ENCODE measurements around the gene SPATS2. TPM values are rescaled to one million over a fixed set of nuclear protein-coding genes. Genes with fewer than 3 reads are reported as not detected.

SPATS2 gene
- total and polyA plus RNA-seq, 2 donors from 2014 or later: 10.0 to 23.7 TPM

- H3K4me3 ChIP-seq (ENCODE audit: low read length in 3 of 3): no peak overlapping the region
- peaks cover 20% of the 10 kb centered on the region for H3K27me3 ChIP-seq (ENCODE audit: control insufficient read depth, insufficient read depth, low read length)
- H3K4me1 ChIP-seq (ENCODE audit: control insufficient read depth in 2 of 3, insufficient read depth in 2 of 3, low read depth in 1 of 3, low read length in 3 of 3): peaks cover 0 to 3% (median 0%) of the 10 kb centered on the region in 3 donors
- H3K27ac ChIP-seq (ENCODE audit: low read depth in 2 of 2, low read length in 2 of 2): no peak overlapping the region
- intact Hi-C loops (cut with DNase I): no loop called here
- DNase-seq (peak in 1 of 5 donors; percentile 55), FAIRE-seq (no peak)
- H3K9me3 ChIP-seq (ENCODE audit: control insufficient read depth in 2 of 3, insufficient read depth in 1 of 3, low read length in 3 of 3): no peaks in the 10 kb centered on the region
- no peaks in the 10 kb centered on the region for H3K36me3 ChIP-seq (ENCODE audit: control insufficient read depth in 2 of 3, insufficient read depth in 3 of 3, low read length in 3 of 3)
- no peak overlapping the region for H3K9ac ChIP-seq (ENCODE audit: low read length in 3 of 3)
- TF ChIP-seq CTCF (IDR thresholded peaks at IDR 0.05; ENCODE audit: borderline replicate concordance, extremely low read depth, insufficient read depth): no peak
Measured at GRCh38 chr12:49330631-49331379, 36.5 kb upstream of the SPATS2 start.

- no peak overlapping the region for H3K27ac ChIP-seq (ENCODE audit: low read depth in 2 of 2, low read length in 2 of 2)
- H3K27me3 ChIP-seq (ENCODE audit: control insufficient read depth, insufficient read depth, low read length): peaks cover 23% of the 10 kb centered on the region
- TF ChIP-seq CTCF (IDR thresholded peaks at IDR 0.05; ENCODE audit: borderline replicate concordance, extremely low read depth, insufficient read depth): peak; percentile 86
- H3K9ac ChIP-seq (ENCODE audit: low read length in 3 of 3): no peak overlapping the region
- no peaks in the 10 kb centered on the region for H3K36me3 ChIP-seq (ENCODE audit: control insufficient read depth in 2 of 3, insufficient read depth in 3 of 3, low read length in 3 of 3)
- FAIRE-seq (no peak), DNase-seq (peak; percentile 81 to 92 (median 83))
- H3K4me1 ChIP-seq (ENCODE audit: control insufficient read depth in 2 of 3, insufficient read depth in 2 of 3, low read depth in 1 of 3, low read length in 3 of 3): peaks cover 0 to 5% (median 0%) of the 10 kb centered on the region in 3 donors
- H3K9me3 ChIP-seq (ENCODE audit: control insufficient read depth in 2 of 3, insufficient read depth in 1 of 3, low read length in 3 of 3): no peaks in the 10 kb centered on the region
- intact Hi-C loops (cut with DNase I): no loop called here
- no peak overlapping the region for H3K4me3 ChIP-seq (ENCODE audit: low read length in 3 of 3)
Measured at GRCh38 chr12:49331380-49332222, 35.7 kb upstream of the SPATS2 start.

GRCh38 chr12:49332441-49332861 lies 34.8 kb upstream of the SPATS2 start:
- TF ChIP-seq CTCF (IDR thresholded peaks at IDR 0.05; ENCODE audit: borderline replicate concordance, extremely low read depth, insufficient read depth): no peak
- intact Hi-C loops (cut with DNase I): no loop called here
- peaks cover 24% of the 10 kb centered on the region for H3K27me3 ChIP-seq (ENCODE audit: control insufficient read depth, insufficient read depth, low read length)
- H3K4me3 ChIP-seq (ENCODE audit: low read length in 3 of 3): no peak overlapping the region
- peaks cover 0 to 8% (median 0%) of the 10 kb centered on the region in 3 donors for H3K4me1 ChIP-seq (ENCODE audit: control insufficient read depth in 2 of 3, insufficient read depth in 2 of 3, low read depth in 1 of 3, low read length in 3 of 3)
- DNase-seq: peak in 3 of 5 donors; percentile 8 to 75 (median 43)
- H3K36me3 ChIP-seq (ENCODE audit: control insufficient read depth in 2 of 3, insufficient read depth in 3 of 3, low read length in 3 of 3): no peaks in the 10 kb centered on the region
- H3K9ac ChIP-seq (ENCODE audit: low read length in 3 of 3): no peak overlapping the region
- no peak overlapping the region for H3K27ac ChIP-seq (ENCODE audit: low read depth in 2 of 2, low read length in 2 of 2)
- no peaks in the 10 kb centered on the region for H3K9me3 ChIP-seq (ENCODE audit: control insufficient read depth in 2 of 3, insufficient read depth in 1 of 3, low read length in 3 of 3)
- FAIRE-seq: no peak

Measured in kidney (tissue), 14 donors.